ENCODE data around the gene IFNL2. TPM values are rescaled to one million over a fixed set of nuclear protein-coding genes. Genes with fewer than 3 reads are reported as not detected.

IFNL2 gene
- total and polyA plus RNA-seq, 2 donors (not counting 1 experiment from before 2014, with no cell fraction given) = not detected

GRCh38 chr19:39263912-39264305, 4.3 kb upstream of the IFNL2 start:
- H3K27ac ChIP-seq (ENCODE audit: low read length in 2 of 2) = no peak overlapping the region
- H3K9ac ChIP-seq (ENCODE audit: low read length) = no peak overlapping the region
- H3K4me1 Mint-ChIP-seq = peaks cover 3% of the 10 kb centered on the region
- peaks cover 5 to 8% of the 10 kb centered on the region in 2 donors for H3K4me1 ChIP-seq (ENCODE audit: control insufficient read depth in 2 of 2, insufficient read depth in 2 of 2, low read length in 2 of 2)
- TF ChIP-seq EZH2 (IDR thresholded peaks at IDR 0.05; ENCODE audit: borderline replicate concordance, insufficient read depth, low read depth, low read length, poor library complexity, severe bottlenecking) = no peak
- no peak for TF ChIP-seq CTCF (IDR thresholded peaks at IDR 0.05)
- H3K36me3 ChIP-seq (replicated peaks in 1 of 2; ENCODE audit: control extremely low read depth in 1 of 2, control insufficient read depth in 1 of 2, extremely low read depth in 1 of 2, insufficient read depth in 2 of 2, low read length in 1 of 2) = no peaks in the 10 kb centered on the region
- H3K9me3 Mint-ChIP-seq (ENCODE audit: insufficient read depth) = no peaks in the 10 kb centered on the region
- CTCF ChIA-PET = no interaction called here
- no peak overlapping the region for H3K4me3 ChIP-seq (ENCODE audit: control extremely low read depth in 1 of 5, extremely low read depth in 1 of 5, insufficient read depth in 1 of 5, low read depth in 2 of 5, low read length in 4 of 5)
- H4K20me1 ChIP-seq (ENCODE audit: control insufficient read depth, insufficient read depth, low read length, poor library complexity, severe bottlenecking) = no peaks in the 10 kb centered on the region
- WGBS (ENCODE audit: insufficient coverage) = 41% methylated on average over 17 of the region's 17 CpGs
- intact Hi-C loops (cut with micrococcal nuclease) = no loop called here
- no peak overlapping the region for H3K4me2 ChIP-seq (replicated peaks; ENCODE audit: low read depth, low read length, poor library complexity, severe bottlenecking)
- H3K79me2 ChIP-seq (ENCODE audit: control insufficient read depth, insufficient read depth, low read length) = no peaks in the 10 kb centered on the region
- POLR2A ChIA-PET = no interaction called here
- H2AFZ ChIP-seq (ENCODE audit: insufficient read depth, low read depth, low read length, poor library complexity, severe bottlenecking) = no peak overlapping the region
- no peak overlapping the region for H3K27ac Mint-ChIP-seq
- H3K27me3 ChIP-seq (replicated peaks in 1 of 4; ENCODE audit: control extremely low read depth in 1 of 4, control insufficient read depth in 3 of 4, insufficient read depth in 4 of 4, low read length in 3 of 4) = peaks cover 0 to 46% (median 26%) of the 10 kb centered on the region in 4 experiments
- H3K4me3 Mint-ChIP-seq = no peak overlapping the region
- H3K9me3 ChIP-seq (ENCODE audit: control extremely low read depth in 1 of 3, control insufficient read depth in 2 of 3, insufficient read depth in 1 of 3, low read length in 2 of 3) = peaks cover 0 to 6% (median 0%) of the 10 kb centered on the region in 3 donors
- ATAC-seq (ENCODE audit: low read depth) (no peak), DNase-seq (no peak)
- peaks cover 23% of the 10 kb centered on the region for H3K27me3 Mint-ChIP-seq

GRCh38 chr19:39264306-39265290, 3.6 kb upstream of the IFNL2 start:
- H3K27me3 Mint-ChIP-seq = peaks cover 23% of the 10 kb centered on the region
- H3K27ac Mint-ChIP-seq = no peak overlapping the region
- H3K9me3 Mint-ChIP-seq (ENCODE audit: insufficient read depth) = no peaks in the 10 kb centered on the region
- peaks cover 3% of the 10 kb centered on the region for H3K4me1 Mint-ChIP-seq
- peak overlapping the region; percentile 16 for H2AFZ ChIP-seq (ENCODE audit: insufficient read depth, low read depth, low read length, poor library complexity, severe bottlenecking)
- intact Hi-C loops (cut with micrococcal nuclease) = no loop called here
- H3K27me3 ChIP-seq (replicated peaks in 1 of 4; ENCODE audit: control extremely low read depth in 1 of 4, control insufficient read depth in 3 of 4, insufficient read depth in 4 of 4, low read length in 3 of 4) = peaks cover 0 to 46% (median 26%) of the 10 kb centered on the region in 4 experiments
- no peak overlapping the region for H3K27ac ChIP-seq (ENCODE audit: low read length in 2 of 2)
- TF ChIP-seq CTCF (IDR thresholded peaks at IDR 0.05) (no peak), EZH2 (IDR thresholded peaks at IDR 0.05; ENCODE audit: borderline replicate concordance, insufficient read depth, low read depth, low read length, poor library complexity, severe bottlenecking) (no peak)
- H3K9me3 ChIP-seq (ENCODE audit: control extremely low read depth in 1 of 3, control insufficient read depth in 2 of 3, insufficient read depth in 1 of 3, low read length in 2 of 3) = peaks cover 0 to 6% (median 0%) of the 10 kb centered on the region in 3 donors
- H3K9ac ChIP-seq (ENCODE audit: low read length) = no peak overlapping the region
- POLR2A ChIA-PET = no interaction called here
- CTCF ChIA-PET = no interaction called here
- peaks cover 5 to 8% of the 10 kb centered on the region in 2 donors for H3K4me1 ChIP-seq (ENCODE audit: control insufficient read depth in 2 of 2, insufficient read depth in 2 of 2, low read length in 2 of 2)
- 17% methylated on average over 102 of the region's 102 CpGs for WGBS (ENCODE audit: insufficient coverage)
- no peaks in the 10 kb centered on the region for H4K20me1 ChIP-seq (ENCODE audit: control insufficient read depth, insufficient read depth, low read length, poor library complexity, severe bottlenecking)
- H3K36me3 ChIP-seq (replicated peaks in 1 of 2; ENCODE audit: control extremely low read depth in 1 of 2, control insufficient read depth in 1 of 2, extremely low read depth in 1 of 2, insufficient read depth in 2 of 2, low read length in 1 of 2) = no peaks in the 10 kb centered on the region
- DNase-seq (peak; percentile 15), ATAC-seq (ENCODE audit: low read depth) (no peak)
- H3K4me3 Mint-ChIP-seq = no peak overlapping the region
- no peak overlapping the region for H3K4me2 ChIP-seq (replicated peaks; ENCODE audit: low read depth, low read length, poor library complexity, severe bottlenecking)
- H3K79me2 ChIP-seq (ENCODE audit: control insufficient read depth, insufficient read depth, low read length) = no peaks in the 10 kb centered on the region
- no peak overlapping the region for H3K4me3 ChIP-seq (ENCODE audit: control extremely low read depth in 1 of 5, extremely low read depth in 1 of 5, insufficient read depth in 1 of 5, low read depth in 2 of 5, low read length in 4 of 5)

Data from B cell (primary cell).